Mesendoderm (in vitro differentiated cells): ENCODE results near the gene HOXD12.

Experiments
- DNase-seq: peaks from one replicate; pipeline ENCODE4 v3.0.0; 2013
- H2AK5ac ChIP-seq: 2 replicates; pipeline ENCODE4 v1.6.1; 2013; ENCODE audit warnings: low read length, inconsistent platforms
- H2BK120ac ChIP-seq: 2 replicates; pipeline ENCODE4 v1.6.1; 2013; ENCODE audit warnings: low read depth, mild to moderate bottlenecking, low read length, moderate library complexity, mixed read lengths
- H2BK15ac ChIP-seq: replicated peaks from 2 replicates; pipeline ENCODE4 v1.6.1; 2013; ENCODE audit warnings: low read depth, mild to moderate bottlenecking, moderate library complexity
- H2BK5ac ChIP-seq: 2 replicates; pipeline ENCODE4 v1.6.1; 2013; ENCODE audit warnings: low read length, inconsistent platforms
- H3K18ac ChIP-seq: 2 replicates; pipeline ENCODE4 v1.6.1; 2013; ENCODE audit warnings: mild to moderate bottlenecking, low read length, mixed read lengths
- H3K23ac ChIP-seq: one replicate; pipeline ENCODE4 v1.6.1; 2013; ENCODE audit warnings: low read length
- H3K27ac ChIP-seq: 2 replicates; pipeline ENCODE4 v1.5.1; 2013; ENCODE audit warnings: low read depth, mild to moderate bottlenecking, inconsistent platforms, low read length, moderate library complexity
- H3K27me3 ChIP-seq: 2 replicates; pipeline ENCODE4 v1.6.1; 2013; ENCODE audit warnings: low read length, control low read depth, mild to moderate bottlenecking, inconsistent platforms; ENCODE audit not compliant: insufficient read depth, poor library complexity
- H3K36me3 ChIP-seq: 2 replicates; pipeline ENCODE4 v1.6.1; 2013; ENCODE audit warnings: low read length, inconsistent platforms; ENCODE audit not compliant: control insufficient read depth, insufficient read depth
- H3K4ac ChIP-seq: one replicate; pipeline ENCODE4 v1.6.1; 2013; ENCODE audit warnings: low read depth, mild to moderate bottlenecking, low read length, moderate library complexity
- H3K4me1 ChIP-seq: 2 replicates; pipeline ENCODE4 v1.6.1; 2013; ENCODE audit warnings: low read depth, low read length, inconsistent platforms; ENCODE audit not compliant: control insufficient read depth
- H3K4me2 ChIP-seq: 2 replicates; pipeline ENCODE4 v1.6.1; 2013; ENCODE audit warnings: low read length
- H3K4me3 ChIP-seq: 2 replicates; pipeline ENCODE4 v1.5.1; 2013; ENCODE audit warnings: mild to moderate bottlenecking, low read length
- H3K56ac ChIP-seq: one replicate; pipeline ENCODE4 v1.6.1; 2013; ENCODE audit warnings: low read length
- H3K79me1 ChIP-seq: 2 replicates; pipeline ENCODE4 v1.6.1; 2013; ENCODE audit warnings: low read length, inconsistent platforms
- H3K79me2 ChIP-seq: 2 replicates; pipeline ENCODE4 v1.6.1; 2013; ENCODE audit warnings: mild to moderate bottlenecking, low read length; ENCODE audit not compliant: control insufficient read depth, insufficient read depth
- H3K9ac ChIP-seq: 2 replicates; pipeline ENCODE4 v1.6.1; 2013; ENCODE audit warnings: low read length, inconsistent platforms
- H4K5ac ChIP-seq: one replicate; pipeline ENCODE4 v1.6.1; 2013; ENCODE audit warnings: low read length
- H4K8ac ChIP-seq: one replicate; pipeline ENCODE4 v1.6.1; 2013; ENCODE audit warnings: low read depth, mild to moderate bottlenecking, control low read depth, low read length, moderate library complexity
- WGBS: extraction: QIAGEN DNeasy Blood & Tissue Kit; methylation state at CpG from one replicate; pipeline ENCODE4 v1.1.7; 2013; ENCODE audit warnings: low lambda C conversion rate, missing lambda C conversion rate; ENCODE audit not compliant: insufficient coverage; ENCODE audit errors: extremely low coverage; 5-methylcytosine and 5-hydroxymethylcytosine counted together

Gene HOXD12

DNA sequence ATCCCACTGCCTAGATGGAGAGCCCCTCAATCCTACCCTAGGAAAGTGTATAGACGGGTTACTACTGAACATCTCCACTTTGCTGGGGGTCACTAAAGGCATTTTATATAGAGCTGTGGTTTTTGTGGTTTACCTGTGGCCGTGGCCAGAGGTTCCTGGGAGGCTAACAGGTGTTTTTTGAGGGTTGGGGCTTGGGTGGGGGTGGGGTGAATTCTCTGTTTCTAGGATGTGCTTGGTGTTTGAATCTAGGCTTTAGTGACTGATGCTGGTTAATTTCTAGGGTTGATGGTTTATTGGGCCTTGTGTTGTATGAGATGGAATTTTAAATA lies 37.6 kb downstream of the HOXD12 start:
- Histone ChIP-seq H2BK5ac (no peak overlapping the region), H3K4me1 (no peaks in the 10 kb centered on the region), H2BK120ac (no peak overlapping the region), H3K18ac (no peak overlapping the region), H4K5ac (no peak overlapping the region), H3K23ac (no peak overlapping the region), H3K36me3 (no peaks in the 10 kb centered on the region), H2BK15ac (no peak overlapping the region), H2AK5ac (no peak overlapping the region), H3K4me3 (no peak overlapping the region), H4K8ac (no peak overlapping the region), H3K79me2 (no peaks in the 10 kb centered on the region), H3K27me3 (peaks cover 83% of the 10 kb centered on the region), H3K4ac (no peak overlapping the region), H3K27ac (no peak overlapping the region), H3K9ac (no peak overlapping the region), H3K4me2 (no peak overlapping the region), H3K56ac (no peak overlapping the region), H3K79me1 (no peaks in the 10 kb centered on the region)
- WGBS = no CpG with 5 or more reads among the region's 2 CpGs
- DNase-seq = no peak

DNA sequence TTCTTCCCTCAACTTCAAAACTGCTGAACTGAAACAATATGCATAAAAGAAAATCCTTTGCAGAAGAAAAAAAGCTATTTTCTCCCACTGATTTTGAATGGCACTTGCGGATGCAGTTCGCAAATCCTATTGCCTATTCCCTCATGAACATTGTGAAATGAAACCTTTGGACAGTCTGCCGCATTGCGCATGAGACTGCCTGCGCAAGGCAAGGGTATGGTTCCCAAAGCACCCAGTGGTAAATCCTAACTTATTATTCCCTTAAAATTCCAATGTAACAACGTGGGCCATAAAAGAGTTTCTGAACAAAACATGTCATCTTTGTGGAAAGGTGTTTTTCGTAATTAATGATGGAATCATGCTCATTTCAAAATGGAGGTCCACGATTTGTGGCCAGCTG lies 38.3 kb downstream of the HOXD12 start:
- H3K9ac ChIP-seq = no peak overlapping the region
- no peaks in the 10 kb centered on the region for H3K79me2 ChIP-seq
- no peak overlapping the region for H2BK120ac ChIP-seq
- H3K27ac ChIP-seq = no peak overlapping the region
- no peak overlapping the region for H2AK5ac ChIP-seq
- H3K4ac ChIP-seq = no peak overlapping the region
- no peak overlapping the region for H4K8ac ChIP-seq
- H2BK5ac ChIP-seq = no peak overlapping the region
- H4K5ac ChIP-seq = no peak overlapping the region
- H3K79me1 ChIP-seq = no peaks in the 10 kb centered on the region
- no peak overlapping the region for H3K23ac ChIP-seq
- no peak overlapping the region for H3K18ac ChIP-seq
- no peak overlapping the region for H3K56ac ChIP-seq
- no peaks in the 10 kb centered on the region for H3K4me1 ChIP-seq
- H3K27me3 ChIP-seq = peaks cover 83% of the 10 kb centered on the region
- H3K4me2 ChIP-seq = no peak overlapping the region
- H3K36me3 ChIP-seq = no peaks in the 10 kb centered on the region
- no peak overlapping the region for H2BK15ac ChIP-seq
- DNase-seq = no peak
- WGBS = no CpG with 5 or more reads among the region's 8 CpGs
- no peak overlapping the region for H3K4me3 ChIP-seq

DNA sequence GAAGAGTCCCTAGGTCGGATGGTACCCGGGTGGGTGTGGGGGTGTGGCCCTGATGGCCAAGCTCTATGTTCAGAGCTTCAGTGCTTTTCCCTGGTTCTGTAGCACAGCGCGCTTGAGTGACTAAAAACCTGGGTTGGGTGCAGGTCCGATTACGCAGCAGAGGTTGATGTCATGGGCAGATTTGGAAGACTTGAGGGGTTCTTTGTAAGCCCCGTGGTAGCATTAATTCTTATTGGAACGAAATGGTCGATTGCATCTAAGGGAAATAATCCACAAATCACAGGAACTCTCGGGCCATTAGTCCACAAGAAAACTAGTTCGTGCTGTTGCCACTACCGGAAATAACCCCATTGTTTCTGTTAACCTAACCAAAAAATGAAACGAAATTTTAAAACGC lies 38.9 kb downstream of the HOXD12 start:
- Histone ChIP-seq H2BK15ac (no peak overlapping the region), H3K4me3 (no peak overlapping the region), H3K23ac (no peak overlapping the region), H3K4me1 (no peaks in the 10 kb centered on the region), H2BK5ac (no peak overlapping the region), H3K27ac (no peak overlapping the region), H4K8ac (no peak overlapping the region), H4K5ac (no peak overlapping the region), H3K79me2 (no peaks in the 10 kb centered on the region), H3K9ac (no peak overlapping the region), H3K4me2 (no peak overlapping the region), H3K27me3 (peaks cover 83% of the 10 kb centered on the region), H3K79me1 (no peaks in the 10 kb centered on the region), H3K36me3 (no peaks in the 10 kb centered on the region), H3K56ac (no peak overlapping the region), H3K18ac (no peak overlapping the region), H2AK5ac (no peak overlapping the region), H3K4ac (no peak overlapping the region), H2BK120ac (no peak overlapping the region)
- DNase-seq = no peak
- no CpG with 5 or more reads among the region's 14 CpGs for WGBS

DNA sequence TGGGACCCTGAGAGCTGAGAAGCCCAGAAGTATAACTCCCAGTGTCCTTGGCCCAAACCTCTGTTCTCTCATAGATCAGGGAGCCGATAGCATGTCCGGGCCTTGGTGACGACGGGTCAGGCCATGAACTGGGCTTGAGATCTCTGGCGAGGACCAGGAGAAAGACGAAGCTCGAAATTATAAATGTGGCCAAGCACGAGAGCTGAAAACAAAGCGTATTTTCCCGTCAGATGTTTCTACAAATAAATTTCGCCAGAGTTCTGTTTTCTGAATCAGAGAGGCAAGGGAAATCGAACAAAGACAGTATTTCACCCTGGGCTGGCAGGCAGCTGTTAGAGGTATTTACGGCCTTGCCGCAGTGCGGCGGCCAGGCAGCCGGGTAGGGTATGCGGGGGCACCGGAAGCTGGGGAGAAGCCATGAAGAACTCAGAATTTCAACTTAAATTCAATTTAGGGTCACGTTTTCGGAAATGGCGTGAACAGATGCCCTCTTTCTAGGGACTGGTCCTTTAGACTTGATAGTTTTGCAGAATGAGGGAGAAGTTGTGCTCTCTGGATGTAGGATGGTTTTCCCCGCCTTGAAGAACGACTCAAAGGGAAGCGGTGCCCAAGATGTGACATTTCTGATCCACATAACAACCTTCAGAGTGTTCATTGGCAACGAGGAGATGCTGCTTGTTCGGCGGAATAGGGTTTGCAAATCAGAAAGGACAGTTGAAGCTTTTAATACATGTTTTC lies 39.5 kb downstream of the HOXD12 start:
- Histone ChIP-seq H3K27ac (no peak overlapping the region), H3K4me3 (no peak overlapping the region), H3K4me2 (no peak overlapping the region), H3K27me3 (peaks cover 82% of the 10 kb centered on the region), H3K79me2 (no peaks in the 10 kb centered on the region), H3K4me1 (no peaks in the 10 kb centered on the region), H3K36me3 (no peaks in the 10 kb centered on the region), H2BK120ac (no peak overlapping the region), H3K4ac (no peak overlapping the region), H4K8ac (no peak overlapping the region), H3K56ac (no peak overlapping the region), H4K5ac (no peak overlapping the region), H3K18ac (no peak overlapping the region), H3K79me1 (no peaks in the 10 kb centered on the region), H3K23ac (no peak overlapping the region), H2BK5ac (no peak overlapping the region), H2AK5ac (no peak overlapping the region), H2BK15ac (no peak overlapping the region), H3K9ac (no peak overlapping the region)
- no CpG with 5 or more reads among the region's 28 CpGs for WGBS
- DNase-seq = no peak

DNA sequence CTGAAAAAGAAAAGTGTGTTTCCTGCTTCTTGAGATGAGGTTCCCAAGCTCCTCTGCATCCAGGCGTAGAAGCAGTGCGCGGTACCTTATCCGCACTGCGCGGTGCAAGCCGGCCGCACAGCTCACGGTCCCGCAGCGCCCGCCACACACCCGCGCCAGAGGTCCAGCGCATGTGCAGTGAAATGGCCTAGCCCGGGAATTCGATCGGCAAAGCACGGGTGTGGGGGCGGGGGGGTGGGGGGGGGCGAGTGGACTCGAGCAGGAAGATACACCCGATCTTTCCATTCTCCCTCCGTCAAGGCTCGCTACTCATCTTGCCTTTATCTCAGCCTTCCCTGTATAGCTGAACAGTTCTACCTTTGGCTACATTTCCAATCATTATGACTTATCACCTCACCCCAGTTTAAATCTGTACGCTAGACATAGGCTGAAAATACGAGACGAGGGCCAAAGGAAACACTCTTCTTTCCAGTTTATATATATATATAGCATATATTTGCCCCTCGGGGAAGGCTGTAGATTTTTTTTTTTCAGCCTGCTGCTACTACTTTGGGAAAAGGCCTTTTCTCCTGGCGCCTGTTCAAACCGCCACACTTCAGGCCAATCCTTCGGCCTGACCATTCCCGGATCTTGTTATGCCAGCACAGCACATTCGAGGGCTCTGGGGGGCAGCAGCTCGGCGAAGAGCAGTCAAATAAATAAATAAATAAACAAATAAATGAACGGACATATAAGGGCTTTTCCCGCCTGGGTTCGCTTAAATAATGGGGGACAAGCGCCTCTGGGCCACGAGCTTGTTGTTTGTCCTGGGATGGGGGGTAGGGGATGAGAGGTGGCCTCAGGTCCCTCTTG lies 40.3 kb downstream of the HOXD12 start:
- H3K36me3 ChIP-seq = no peaks in the 10 kb centered on the region
- H3K4me3 ChIP-seq = no peak overlapping the region
- H4K8ac ChIP-seq = no peak overlapping the region
- peaks cover 78% of the 10 kb centered on the region for H3K27me3 ChIP-seq
- no peak overlapping the region for H3K9ac ChIP-seq
- H3K4me1 ChIP-seq = no peaks in the 10 kb centered on the region
- H2BK15ac ChIP-seq = no peak overlapping the region
- no peak overlapping the region for H3K27ac ChIP-seq
- no peak overlapping the region for H2BK5ac ChIP-seq
- no peak overlapping the region for H3K56ac ChIP-seq
- H3K23ac ChIP-seq = no peak overlapping the region
- H3K4ac ChIP-seq = no peak overlapping the region
- H2AK5ac ChIP-seq = no peak overlapping the region
- DNase-seq = no peak
- H4K5ac ChIP-seq = no peak overlapping the region
- no peak overlapping the region for H2BK120ac ChIP-seq
- H3K79me1 ChIP-seq = no peaks in the 10 kb centered on the region
- H3K79me2 ChIP-seq = no peaks in the 10 kb centered on the region
- WGBS = no CpG with 5 or more reads among the region's 41 CpGs
- H3K4me2 ChIP-seq = no peak overlapping the region
- H3K18ac ChIP-seq = no peak overlapping the region
